ENCODE data around the gene TBCCD1.
"Not testable (repeated sequence)": the region's sequence is repeated elsewhere in the genome, so short reads cannot be mapped to it uniquely, and the experiment has no call there.

The TBCCD1 gene

GRCh38 chr3:186551387-186551786 lies 15.8 kb downstream of the TBCCD1 start:
- no peak for DNase-seq

GRCh38 chr3:186549497-186549896 lies 17.6 kb downstream of the TBCCD1 start:
- DNase-seq = no peak

- DNase-seq = no peak
Observed at GRCh38 chr3:186544281-186544680, 22.9 kb downstream of the TBCCD1 start, which contains the start of gene CRYGS. Gene CRYGS (minus strand): TSS chr3:186544380. CDS start chr3:186544326, 54 bp downstream.

- no peak for DNase-seq
Observed at GRCh38 chr3:186540835-186541226, 26.3 kb downstream of the TBCCD1 start.

GRCh38 chr3:186540221-186540834 lies 26.8 kb downstream of the TBCCD1 start:
- DNase-seq = peak; percentile 0

GRCh38 chr3:186538779-186539178 lies 28.4 kb downstream of the TBCCD1 start:
- no peak for DNase-seq

- no peak for DNase-seq
Observed at GRCh38 chr3:186536883-186537844, 30.0 kb downstream of the TBCCD1 start.

- DNase-seq = no peak
Observed at GRCh38 chr3:186534113-186534669, 32.9 kb downstream of the TBCCD1 start.

GRCh38 chr3:186532598-186533072 lies 34.5 kb downstream of the TBCCD1 start:
- DNase-seq = no peak

- DNase-seq = not testable (repeated sequence)
Observed at GRCh38 chr3:186531694-186532093, 35.4 kb downstream of the TBCCD1 start.

- DNase-seq = no peak
Observed at GRCh38 chr3:186530415-186530814, 36.7 kb downstream of the TBCCD1 start.

- DNase-seq = no peak
Observed at GRCh38 chr3:186529201-186529999, 37.7 kb downstream of the TBCCD1 start.

GRCh38 chr3:186526256-186526606 lies 40.9 kb downstream of the TBCCD1 start:
- no peak for DNase-seq

- no peak for DNase-seq
Observed at GRCh38 chr3:186525369-186526255, 41.5 kb downstream of the TBCCD1 start.

- DNase-seq = no peak
Observed at GRCh38 chr3:186524616-186525015, 42.5 kb downstream of the TBCCD1 start.

GRCh38 chr3:186523434-186523833 lies 43.7 kb downstream of the TBCCD1 start:
- DNase-seq = no peak

GRCh38 chr3:186523022-186523421 lies 44.1 kb downstream of the TBCCD1 start:
- no peak for DNase-seq

GRCh38 chr3:186520957-186521842 lies 45.9 kb downstream of the TBCCD1 start:
- DNase-seq = no peak

- DNase-seq = no peak
Observed at GRCh38 chr3:186520431-186520830, 46.7 kb downstream of the TBCCD1 start.

GRCh38 chr3:186519021-186519658 lies 48.0 kb downstream of the TBCCD1 start:
- no peak for DNase-seq

Data from NCI-H748 treated with DMSO at 0.1 percent for 48 hours (cell line).